Neural cell (in vitro differentiated cells): ENCODE measurements around the gene NOP14. TPM values are rescaled to one million over a fixed set of nuclear protein-coding genes. Genes with fewer than 3 reads are reported as not detected.

Experiments used
- H2AFZ ChIP-seq: fragments of 200-600, 300-800 bp; sonication (generic), shearing (Covaris generic); 2 replicates; pipeline ENCODE4 v1.6.0; 2014; ENCODE audit warnings: low read depth, mild to moderate bottlenecking, antibody characterized with exemption, low read length, moderate library complexity
- H3F3A ChIP-seq: fragments of 200-600 bp; shearing (Covaris generic); 2 replicates; pipeline ENCODE4 v1.6.1; 2016; ENCODE audit warnings: mild to moderate bottlenecking, moderate library complexity, mixed read lengths, antibody characterized with exemption, low read length; ENCODE audit not compliant: insufficient read depth, poor library complexity, severe bottlenecking
- H3K27ac ChIP-seq: fragments of 200-600, 300-800 bp; sonication (generic), shearing (Covaris generic); 2 replicates; pipeline ENCODE4 v1.5.1; 2014; ENCODE audit warnings: mild to moderate bottlenecking, low read length, moderate library complexity
- H3K27me3 ChIP-seq: fragments of 300-800, 200-600 bp; sonication (generic), shearing (Covaris generic); 2 replicates; pipeline ENCODE4 v1.6.0; 2014; ENCODE audit warnings: mild to moderate bottlenecking, low read depth, low read length, moderate library complexity; ENCODE audit not compliant: insufficient read depth
- H3K36me3 ChIP-seq: fragments of 300-800, 200-600 bp; sonication (generic), shearing (Covaris generic); 2 replicates; pipeline ENCODE4 v1.5.1; 2014; ENCODE audit warnings: mild to moderate bottlenecking, antibody characterized with exemption, low read length, moderate library complexity; ENCODE audit not compliant: insufficient read depth
- H3K4me2 ChIP-seq: fragments of 300-800, 200-600 bp; sonication (generic), shearing (Covaris generic); 2 replicates; pipeline ENCODE4 v1.6.0; 2014; ENCODE audit warnings: mild to moderate bottlenecking, low read length
- H3K4me3 ChIP-seq: fragments of 300-800, 200-600 bp; sonication (generic), shearing (Covaris generic); 2 replicates; pipeline ENCODE4 v1.5.1; 2014; ENCODE audit warnings: mild to moderate bottlenecking, low read length, moderate library complexity
- H3K79me2 ChIP-seq: fragments of 200-600 bp; shearing (Covaris generic); replicated peaks from 2 replicates; pipeline ENCODE4 v1.6.0; 2014; ENCODE audit warnings: mild to moderate bottlenecking, low read length, moderate library complexity; ENCODE audit not compliant: insufficient read depth
- H3K9ac ChIP-seq: fragments of 300-800, 200-600 bp; sonication (generic), shearing (Covaris generic); 2 replicates; pipeline ENCODE4 v1.6.1; 2016; ENCODE audit warnings: mild to moderate bottlenecking, low read length, mixed read lengths
- H3K9me2 ChIP-seq: fragments of 200-600 bp; shearing (Covaris generic); 2 replicates; pipeline ENCODE4 v1.6.1; 2016; ENCODE audit warnings: mild to moderate bottlenecking, low read length, mixed read lengths; ENCODE audit not compliant: insufficient read depth
- H3K9me3 ChIP-seq: fragments of 200-600, 300-800 bp; sonication (generic), shearing (Covaris generic); 2 replicates; pipeline ENCODE4 v1.6.1; 2016; ENCODE audit warnings: mild to moderate bottlenecking, mixed run types, low read length, moderate library complexity, mixed read lengths
- H4K20me1 ChIP-seq: fragments of 200-600 bp; shearing (Covaris generic); 2 replicates; pipeline ENCODE4 v1.6.1; 2016; ENCODE audit warnings: mild to moderate bottlenecking, mixed run types; ENCODE audit not compliant: insufficient read depth
- CTCF ChIP-seq: fragments of 450-650 bp; IDR thresholded peaks from 2 replicates; pipeline ENCODE4 v1.5.1; 2014; ENCODE audit warnings: antibody characterized with exemption, mild to moderate bottlenecking, moderate library complexity; ENCODE audit not compliant: poor library complexity, severe bottlenecking
- EP300 ChIP-seq: fragments of 450-650 bp; conservative IDR thresholded peaks from 2 replicates; pipeline ENCODE4 v1.6.1; 2014; ENCODE audit warnings: antibody characterized with exemption, mild to moderate bottlenecking, moderate library complexity; ENCODE audit not compliant: poor library complexity, severe bottlenecking
- EZH2 ChIP-seq: fragments of 200-600, 300-800 bp; shearing (Covaris generic), sonication (generic); IDR thresholded peaks from 2 replicates; pipeline ENCODE4 v1.6.1; 2014; ENCODE audit warnings: antibody characterized with exemption, low read length, borderline replicate concordance, mild to moderate bottlenecking; ENCODE audit not compliant: insufficient read depth, poor library complexity, severe bottlenecking
- MXI1 ChIP-seq: fragments of 450-650 bp; conservative IDR thresholded peaks from 2 replicates; pipeline ENCODE4 v1.6.1; 2014; ENCODE audit warnings: antibody characterized with exemption, mild to moderate bottlenecking; ENCODE audit not compliant: poor library complexity, severe bottlenecking
- POLR2AphosphoS5 ChIP-seq: IDR thresholded peaks from 2 replicates; pipeline ENCODE4 v1.6.1; 2012
- RAD21 ChIP-seq: fragments of 450-650 bp; conservative IDR thresholded peaks from 2 replicates; pipeline ENCODE4 v1.6.1; 2014; ENCODE audit warnings: antibody characterized with exemption, mild to moderate bottlenecking, moderate library complexity
- REST ChIP-seq: IDR thresholded peaks from 2 replicates; pipeline ENCODE4 v1.6.1; 2012; ENCODE audit warnings: borderline replicate concordance
- SMC3 ChIP-seq: fragments of 450-650 bp; conservative IDR thresholded peaks from 2 replicates; pipeline ENCODE4 v1.6.1; 2014; ENCODE audit warnings: antibody characterized with exemption, mild to moderate bottlenecking, moderate library complexity; ENCODE audit not compliant: poor library complexity
- TAF1 ChIP-seq: IDR thresholded peaks from 2 replicates; pipeline ENCODE4 v1.6.1; 2012; ENCODE audit warnings: low read depth
- polyA plus RNA-seq: library from polyadenylated mRNA; depleted of rRNA; stranded (reverse); fragments of >200 nt; gene quantifications from 2 replicates; pipeline ENCODE4 v1.2.3, GENCODE V29; 2014

The NOP14 gene
- polyA plus RNA-seq, 1 donor from 2014 or later, result 6.3 TPM

- Histone ChIP-seq H2AFZ (no peak overlapping the region), H3K9me3 (no peaks in the 10 kb centered on the region), H3K9me2 (no peaks in the 10 kb centered on the region), H3K4me2 (no peak overlapping the region), H3K79me2 (peaks cover 14% of the 10 kb centered on the region), H3K27ac (no peak overlapping the region), H3F3A (no peaks in the 10 kb centered on the region), H3K9ac (no peak overlapping the region), H4K20me1 (no peaks in the 10 kb centered on the region), H3K4me3 (no peak overlapping the region), H3K27me3 (no peaks in the 10 kb centered on the region), H3K36me3 (no peaks in the 10 kb centered on the region)
- TF ChIP-seq RAD21 (no peak), MXI1 (no peak), POLR2AphosphoS5 (no peak), TAF1 (no peak), SMC3 (no peak), EP300 (no peak)
These were observed 25.2 kb downstream of the NOP14 start for GRCh38 chr4:2937986-2938385.

GRCh38 chr4:2937146-2937857, 25.9 kb downstream of the NOP14 start:
- no peaks in the 10 kb centered on the region for H3K27me3 ChIP-seq
- H3K9me3 ChIP-seq, result no peaks in the 10 kb centered on the region
- H3K9me2 ChIP-seq, result no peaks in the 10 kb centered on the region
- H2AFZ ChIP-seq, result no peak overlapping the region
- peaks cover 14% of the 10 kb centered on the region for H3K79me2 ChIP-seq
- H3K27ac ChIP-seq, result no peak overlapping the region
- no peaks in the 10 kb centered on the region for H3F3A ChIP-seq
- H4K20me1 ChIP-seq, result no peaks in the 10 kb centered on the region
- H3K4me3 ChIP-seq, result no peak overlapping the region
- no peak for TF ChIP-seq POLR2AphosphoS5
- TF ChIP-seq SMC3, result no peak
- TF ChIP-seq REST, result no peak
- no peak for TF ChIP-seq RAD21
- no peak for TF ChIP-seq EZH2
- TF ChIP-seq EP300, result no peak
- TF ChIP-seq CTCF, result no peak
- TF ChIP-seq TAF1, result no peak
- no peak for TF ChIP-seq MXI1
- H3K36me3 ChIP-seq, result no peaks in the 10 kb centered on the region
- no peak overlapping the region for H3K4me2 ChIP-seq
- H3K9ac ChIP-seq, result no peak overlapping the region
